ENCODE data around the gene ZNF516. TPM values are rescaled to one million over a fixed set of nuclear protein-coding genes. Genes with fewer than 3 reads are reported as not detected.

ZNF516 gene
- polyA plus RNA-seq, 1 experiment: 11.3 TPM

- no peaks in the 10 kb centered on the region for H3K27me3 ChIP-seq (ENCODE audit: control insufficient read depth, insufficient read depth, low read length)
- peaks cover 2% of the 10 kb centered on the region; the same call in 1 of the 2 replicates for H3K36me3 ChIP-seq (ENCODE audit: control insufficient read depth, insufficient read depth, low read length)
- no peak for TF ChIP-seq CTCF (IDR thresholded peaks at IDR 0.05; ENCODE audit: insufficient read depth, low read depth, low read length)
- DNase-seq (ENCODE audit: low read depth): no peak
- CTCF ChIA-PET: interaction anchor here (1.2 to 6.3 kb wide), 2 partner anchors 12 to 322 kb away, joined by 3 to 43 read pairs; no protein-coding TSS in a partner anchor
- POLR2A ChIA-PET: no interaction called here
- no peak overlapping the region for H3K4me3 ChIP-seq (ENCODE audit: low read depth, low read length)
Observed at GRCh38 chr18:76387608-76388007, 107.4 kb downstream of the ZNF516 start.

- TF ChIP-seq CTCF (IDR thresholded peaks at IDR 0.05; ENCODE audit: insufficient read depth, low read depth, low read length): no peak
- DNase-seq (ENCODE audit: low read depth): no peak
- Histone ChIP-seq H3K4me3 (ENCODE audit: low read depth, low read length) (no peak overlapping the region), H3K27me3 (ENCODE audit: control insufficient read depth, insufficient read depth, low read length) (no peaks in the 10 kb centered on the region), H3K36me3 (ENCODE audit: control insufficient read depth, insufficient read depth, low read length) (peaks cover 2% of the 10 kb centered on the region; the same call in 1 of the 2 replicates)
- ChIA-PET CTCF (interaction anchor here (6.3 kb wide), 1 partner anchor 13 kb away, joined by 43 read pairs; no protein-coding TSS in a partner anchor), POLR2A (no interaction called here)
Observed at GRCh38 chr18:76386886-76387285, 108.2 kb downstream of the ZNF516 start.

DNA sequence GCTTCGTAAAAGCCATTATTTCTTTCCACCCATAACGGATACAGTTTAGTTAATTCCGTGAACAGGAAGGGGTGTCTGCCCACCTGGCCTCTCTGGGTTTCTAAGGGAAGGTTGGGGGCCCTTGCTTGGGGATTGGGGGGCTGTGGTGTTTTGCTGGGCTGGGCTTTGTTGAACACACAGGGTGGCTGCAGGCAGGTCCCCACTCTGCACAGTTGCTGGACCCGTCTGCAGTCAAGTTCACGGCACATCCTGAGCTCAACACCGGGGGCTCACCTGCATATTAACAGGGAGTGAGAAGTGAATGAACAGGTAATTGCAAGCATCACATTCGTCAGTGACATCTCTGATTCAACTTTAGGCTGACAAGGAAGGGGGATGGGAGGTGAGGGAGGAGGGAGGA lies 109.0 kb downstream of the ZNF516 start:
- POLR2A ChIA-PET: no interaction called here
- no peak overlapping the region for H3K4me3 ChIP-seq (ENCODE audit: low read depth, low read length)
- CTCF ChIA-PET: interaction anchor here (1.2 to 6.3 kb wide), 2 partner anchors 10 to 14 kb away, joined by 3 to 43 read pairs; no protein-coding TSS in a partner anchor
- no peaks in the 10 kb centered on the region for H3K27me3 ChIP-seq (ENCODE audit: control insufficient read depth, insufficient read depth, low read length)
- no peak for DNase-seq (ENCODE audit: low read depth)
- TF ChIP-seq CTCF (IDR thresholded peaks at IDR 0.05; ENCODE audit: insufficient read depth, low read depth, low read length): no peak
- H3K36me3 ChIP-seq (ENCODE audit: control insufficient read depth, insufficient read depth, low read length): peaks cover 2% of the 10 kb centered on the region; the same call in 1 of the 2 replicates

DNA sequence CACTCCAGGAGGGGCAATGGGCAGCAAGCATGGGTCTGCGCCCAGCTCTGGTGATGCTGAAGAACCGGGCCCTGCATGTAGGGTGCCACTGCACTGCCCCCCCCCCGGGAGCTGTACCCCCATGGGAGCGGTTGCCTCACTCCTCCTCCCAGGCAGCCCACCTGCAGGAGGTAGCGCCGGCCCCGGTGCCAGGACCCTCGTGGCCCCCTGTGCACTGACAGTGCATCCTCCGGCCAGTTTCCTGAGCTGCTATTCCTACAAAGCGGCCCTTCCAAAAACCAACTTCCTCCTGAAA lies 109.4 kb downstream of the ZNF516 start:
- ChIA-PET CTCF (interaction anchor here (1.2 to 6.3 kb wide), 2 partner anchors 10 to 14 kb away, joined by 3 to 43 read pairs; no protein-coding TSS in a partner anchor), POLR2A (interaction anchor here (0.6 kb wide), 1 partner anchor 1789 kb away, joined by 5 read pairs; no protein-coding TSS in a partner anchor)
- H3K27me3 ChIP-seq (ENCODE audit: control insufficient read depth, insufficient read depth, low read length): no peaks in the 10 kb centered on the region
- peaks cover 2% of the 10 kb centered on the region; the same call in 1 of the 2 replicates for H3K36me3 ChIP-seq (ENCODE audit: control insufficient read depth, insufficient read depth, low read length)
- no peak overlapping the region for H3K4me3 ChIP-seq (ENCODE audit: low read depth, low read length)
- no peak for TF ChIP-seq CTCF (IDR thresholded peaks at IDR 0.05; ENCODE audit: insufficient read depth, low read depth, low read length)
- no peak for DNase-seq (ENCODE audit: low read depth)

GRCh38 chr18:76384861-76385680 lies 110.0 kb downstream of the ZNF516 start:
- Histone ChIP-seq H3K36me3 (ENCODE audit: control insufficient read depth, insufficient read depth, low read length) (peaks cover 3% of the 10 kb centered on the region), H3K27me3 (ENCODE audit: control insufficient read depth, insufficient read depth, low read length) (no peaks in the 10 kb centered on the region), H3K4me3 (ENCODE audit: low read depth, low read length) (no peak overlapping the region)
- no peak for DNase-seq (ENCODE audit: low read depth)
- no peak for TF ChIP-seq CTCF (IDR thresholded peaks at IDR 0.05; ENCODE audit: insufficient read depth, low read depth, low read length)
- CTCF ChIA-PET: interaction anchor here (1.2 to 6.3 kb wide), 2 partner anchors 11 to 15 kb away, joined by 3 to 43 read pairs; no protein-coding TSS in a partner anchor
- POLR2A ChIA-PET: interaction anchor here (0.6 kb wide), 1 partner anchor 1788 kb away, joined by 5 read pairs; no protein-coding TSS in a partner anchor

Measured in BJ (cell line).